Suprapubic skin (tissue), 3 donors: ENCODE data around the gene ECE1.

Experiments
- EP300 ChIP-seq: sonication (generic); formaldehyde crosslinking; IDR thresholded peaks from one replicate; pipeline ENCODE4 v1.6.1; 2017; ENCODE audit warnings: antibody characterized with exemption
- POLR2A ChIP-seq, 2 donors: fragments of 450-650 bp; IDR thresholded peaks; one replicate each; pipeline ENCODE4 v1.6.1; 2017; ENCODE audit warnings: antibody characterized with exemption in 2 of 2, mild to moderate bottlenecking in 2 of 2, moderate library complexity in 2 of 2
- TF ChIP-seq, protein P1 (sequence below), 2 donors: fragments of 200-600 bp in 1 of 2; fragments of 450-650 bp in 1 of 2; sonication (generic) in 1 of 2; IDR thresholded peaks; one replicate each; pipeline ENCODE4 v1.5.1; 2016 to 2019; ENCODE audit warnings: antibody characterized with exemption in 2 of 2, mild to moderate bottlenecking in 1 of 2, moderate library complexity in 1 of 2

DNA sequence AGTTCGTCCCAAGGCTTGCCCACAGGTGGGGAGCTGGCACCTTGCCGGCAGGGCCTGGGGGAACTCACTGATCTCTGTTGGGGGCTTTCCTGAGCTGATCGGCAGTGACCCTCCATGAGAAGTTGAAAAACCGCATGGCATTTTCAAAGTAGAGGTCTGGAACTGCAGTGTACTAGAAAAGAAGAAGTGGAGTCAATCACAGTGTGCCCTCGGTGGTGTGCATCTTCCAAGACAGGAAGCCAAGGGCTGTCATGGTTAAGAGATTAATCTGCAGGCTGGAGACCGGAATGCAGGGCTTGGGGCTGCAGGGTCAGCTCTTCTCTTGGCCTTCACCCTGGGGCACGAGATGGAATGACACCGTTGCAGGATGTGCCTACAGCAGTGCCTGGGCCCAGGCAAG, 56.8 kb downstream of the ECE1 start:
- no peak for TF ChIP-seq POLR2A (IDR thresholded peaks at IDR 0.05)
- TF ChIP-seq, protein P1, sequence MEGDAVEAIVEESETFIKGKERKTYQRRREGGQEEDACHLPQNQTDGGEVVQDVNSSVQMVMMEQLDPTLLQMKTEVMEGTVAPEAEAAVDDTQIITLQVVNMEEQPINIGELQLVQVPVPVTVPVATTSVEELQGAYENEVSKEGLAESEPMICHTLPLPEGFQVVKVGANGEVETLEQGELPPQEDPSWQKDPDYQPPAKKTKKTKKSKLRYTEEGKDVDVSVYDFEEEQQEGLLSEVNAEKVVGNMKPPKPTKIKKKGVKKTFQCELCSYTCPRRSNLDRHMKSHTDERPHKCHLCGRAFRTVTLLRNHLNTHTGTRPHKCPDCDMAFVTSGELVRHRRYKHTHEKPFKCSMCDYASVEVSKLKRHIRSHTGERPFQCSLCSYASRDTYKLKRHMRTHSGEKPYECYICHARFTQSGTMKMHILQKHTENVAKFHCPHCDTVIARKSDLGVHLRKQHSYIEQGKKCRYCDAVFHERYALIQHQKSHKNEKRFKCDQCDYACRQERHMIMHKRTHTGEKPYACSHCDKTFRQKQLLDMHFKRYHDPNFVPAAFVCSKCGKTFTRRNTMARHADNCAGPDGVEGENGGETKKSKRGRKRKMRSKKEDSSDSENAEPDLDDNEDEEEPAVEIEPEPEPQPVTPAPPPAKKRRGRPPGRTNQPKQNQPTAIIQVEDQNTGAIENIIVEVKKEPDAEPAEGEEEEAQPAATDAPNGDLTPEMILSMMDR (IDR thresholded peaks at IDR 0.05), result no peak
- TF ChIP-seq EP300, result no peak
